Neural cell (in vitro differentiated cells): ENCODE data around the gene PPP4R3A.

Experiments
- EP300 ChIP-seq: fragments of 450-650 bp; conservative IDR thresholded peaks from 2 replicates; pipeline ENCODE4 v1.6.1; 2014; ENCODE audit warnings: antibody characterized with exemption, mild to moderate bottlenecking, moderate library complexity; ENCODE audit not compliant: poor library complexity, severe bottlenecking
- EZH2 ChIP-seq: fragments of 200-600, 300-800 bp; shearing (Covaris generic), sonication (generic); IDR thresholded peaks from 2 replicates; pipeline ENCODE4 v1.6.1; 2014; ENCODE audit warnings: antibody characterized with exemption, low read length, borderline replicate concordance, mild to moderate bottlenecking; ENCODE audit not compliant: insufficient read depth, poor library complexity, severe bottlenecking
- MXI1 ChIP-seq: fragments of 450-650 bp; conservative IDR thresholded peaks from 2 replicates; pipeline ENCODE4 v1.6.1; 2014; ENCODE audit warnings: antibody characterized with exemption, mild to moderate bottlenecking; ENCODE audit not compliant: poor library complexity, severe bottlenecking
- RAD21 ChIP-seq: fragments of 450-650 bp; conservative IDR thresholded peaks from 2 replicates; pipeline ENCODE4 v1.6.1; 2014; ENCODE audit warnings: antibody characterized with exemption, mild to moderate bottlenecking, moderate library complexity
- SMC3 ChIP-seq: fragments of 450-650 bp; conservative IDR thresholded peaks from 2 replicates; pipeline ENCODE4 v1.6.1; 2014; ENCODE audit warnings: antibody characterized with exemption, mild to moderate bottlenecking, moderate library complexity; ENCODE audit not compliant: poor library complexity
- TF ChIP-seq, protein P1 (sequence below): IDR thresholded peaks from 2 replicates; pipeline ENCODE4 v1.6.1; 2012; ENCODE audit warnings: borderline replicate concordance
- TF ChIP-seq, protein P2 (sequence below): fragments of 450-650 bp; IDR thresholded peaks from 2 replicates; pipeline ENCODE4 v1.5.1; 2014; ENCODE audit warnings: antibody characterized with exemption, mild to moderate bottlenecking, moderate library complexity; ENCODE audit not compliant: poor library complexity, severe bottlenecking

DNA sequence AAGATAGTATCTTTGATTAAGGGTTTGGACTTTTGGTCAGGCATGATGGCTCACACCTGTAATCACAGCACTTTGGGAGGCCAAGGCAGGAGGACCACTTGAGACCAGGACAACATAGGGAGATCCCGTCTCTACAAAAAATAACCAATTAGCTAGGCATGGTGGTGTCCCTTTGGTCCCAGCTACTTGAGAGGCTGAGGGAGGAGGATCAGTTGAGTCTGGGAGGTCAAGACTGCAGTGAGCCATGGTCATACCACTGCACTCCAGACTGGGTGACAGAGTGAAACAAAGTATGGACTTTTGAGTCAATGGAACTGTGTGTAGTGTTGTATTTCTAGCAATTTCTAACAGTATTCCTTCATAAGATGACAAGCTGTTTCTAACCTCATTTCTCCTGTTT lies 53.8 kb downstream of the PPP4R3A start:
- TF ChIP-seq, protein P1, sequence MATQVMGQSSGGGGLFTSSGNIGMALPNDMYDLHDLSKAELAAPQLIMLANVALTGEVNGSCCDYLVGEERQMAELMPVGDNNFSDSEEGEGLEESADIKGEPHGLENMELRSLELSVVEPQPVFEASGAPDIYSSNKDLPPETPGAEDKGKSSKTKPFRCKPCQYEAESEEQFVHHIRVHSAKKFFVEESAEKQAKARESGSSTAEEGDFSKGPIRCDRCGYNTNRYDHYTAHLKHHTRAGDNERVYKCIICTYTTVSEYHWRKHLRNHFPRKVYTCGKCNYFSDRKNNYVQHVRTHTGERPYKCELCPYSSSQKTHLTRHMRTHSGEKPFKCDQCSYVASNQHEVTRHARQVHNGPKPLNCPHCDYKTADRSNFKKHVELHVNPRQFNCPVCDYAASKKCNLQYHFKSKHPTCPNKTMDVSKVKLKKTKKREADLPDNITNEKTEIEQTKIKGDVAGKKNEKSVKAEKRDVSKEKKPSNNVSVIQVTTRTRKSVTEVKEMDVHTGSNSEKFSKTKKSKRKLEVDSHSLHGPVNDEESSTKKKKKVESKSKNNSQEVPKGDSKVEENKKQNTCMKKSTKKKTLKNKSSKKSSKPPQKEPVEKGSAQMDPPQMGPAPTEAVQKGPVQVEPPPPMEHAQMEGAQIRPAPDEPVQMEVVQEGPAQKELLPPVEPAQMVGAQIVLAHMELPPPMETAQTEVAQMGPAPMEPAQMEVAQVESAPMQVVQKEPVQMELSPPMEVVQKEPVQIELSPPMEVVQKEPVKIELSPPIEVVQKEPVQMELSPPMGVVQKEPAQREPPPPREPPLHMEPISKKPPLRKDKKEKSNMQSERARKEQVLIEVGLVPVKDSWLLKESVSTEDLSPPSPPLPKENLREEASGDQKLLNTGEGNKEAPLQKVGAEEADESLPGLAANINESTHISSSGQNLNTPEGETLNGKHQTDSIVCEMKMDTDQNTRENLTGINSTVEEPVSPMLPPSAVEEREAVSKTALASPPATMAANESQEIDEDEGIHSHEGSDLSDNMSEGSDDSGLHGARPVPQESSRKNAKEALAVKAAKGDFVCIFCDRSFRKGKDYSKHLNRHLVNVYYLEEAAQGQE, result no peak
- TF ChIP-seq RAD21 (no peak), EP300 (no peak), EZH2 (no peak), SMC3 (no peak), MXI1 (no peak)
- TF ChIP-seq, protein P2, sequence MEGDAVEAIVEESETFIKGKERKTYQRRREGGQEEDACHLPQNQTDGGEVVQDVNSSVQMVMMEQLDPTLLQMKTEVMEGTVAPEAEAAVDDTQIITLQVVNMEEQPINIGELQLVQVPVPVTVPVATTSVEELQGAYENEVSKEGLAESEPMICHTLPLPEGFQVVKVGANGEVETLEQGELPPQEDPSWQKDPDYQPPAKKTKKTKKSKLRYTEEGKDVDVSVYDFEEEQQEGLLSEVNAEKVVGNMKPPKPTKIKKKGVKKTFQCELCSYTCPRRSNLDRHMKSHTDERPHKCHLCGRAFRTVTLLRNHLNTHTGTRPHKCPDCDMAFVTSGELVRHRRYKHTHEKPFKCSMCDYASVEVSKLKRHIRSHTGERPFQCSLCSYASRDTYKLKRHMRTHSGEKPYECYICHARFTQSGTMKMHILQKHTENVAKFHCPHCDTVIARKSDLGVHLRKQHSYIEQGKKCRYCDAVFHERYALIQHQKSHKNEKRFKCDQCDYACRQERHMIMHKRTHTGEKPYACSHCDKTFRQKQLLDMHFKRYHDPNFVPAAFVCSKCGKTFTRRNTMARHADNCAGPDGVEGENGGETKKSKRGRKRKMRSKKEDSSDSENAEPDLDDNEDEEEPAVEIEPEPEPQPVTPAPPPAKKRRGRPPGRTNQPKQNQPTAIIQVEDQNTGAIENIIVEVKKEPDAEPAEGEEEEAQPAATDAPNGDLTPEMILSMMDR, result no peak
